22Rv1 (cell line): ENCODE data around the gene PFDN5.
"Not testable (repeated sequence)": the region's sequence is repeated elsewhere in the genome, so short reads cannot be mapped to it uniquely, and the experiment has no call there.

Experiments used
- H3K27ac ChIP-seq: fragments of 450-650 bp; 2 replicates; pipeline ENCODE4 v1.5.1; 2017
- ZFX ChIP-seq: fragments of 450-650 bp; IDR thresholded peaks from 2 replicates; pipeline ENCODE4 v1.6.1; 2017; ENCODE audit warnings: antibody characterized with exemption, borderline replicate concordance
- TF ChIP-seq, protein P1 (sequence below): fragments of 450-650 bp; IDR thresholded peaks from 2 replicates; pipeline ENCODE4 v1.5.1; 2017; ENCODE audit warnings: mild to moderate bottlenecking

The PFDN5 gene

DNA sequence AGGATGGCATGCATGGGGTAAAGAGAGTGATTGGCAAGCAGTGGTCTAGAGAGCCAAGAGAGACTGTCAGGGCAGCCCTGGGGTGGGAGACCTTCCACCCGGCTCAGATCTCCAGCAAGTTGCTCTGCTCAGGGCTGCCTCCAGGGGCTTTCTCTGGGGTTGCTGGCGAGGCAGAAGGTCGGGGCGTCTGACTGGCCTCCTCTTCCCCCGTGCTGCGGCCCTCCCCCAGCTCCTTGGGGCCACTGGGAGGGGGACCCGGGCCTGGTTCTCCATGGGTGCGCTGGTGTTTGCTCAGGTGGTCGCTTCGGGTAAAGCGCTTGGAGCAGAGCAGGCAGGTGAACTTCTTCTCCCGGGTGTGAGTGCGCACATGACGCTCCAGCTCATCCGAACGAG lies 32.7 kb downstream of the PFDN5 start:
- no peak for TF ChIP-seq ZFX
- no peak overlapping the region; the same call in 1 of the 2 replicates for H3K27ac ChIP-seq

DNA sequence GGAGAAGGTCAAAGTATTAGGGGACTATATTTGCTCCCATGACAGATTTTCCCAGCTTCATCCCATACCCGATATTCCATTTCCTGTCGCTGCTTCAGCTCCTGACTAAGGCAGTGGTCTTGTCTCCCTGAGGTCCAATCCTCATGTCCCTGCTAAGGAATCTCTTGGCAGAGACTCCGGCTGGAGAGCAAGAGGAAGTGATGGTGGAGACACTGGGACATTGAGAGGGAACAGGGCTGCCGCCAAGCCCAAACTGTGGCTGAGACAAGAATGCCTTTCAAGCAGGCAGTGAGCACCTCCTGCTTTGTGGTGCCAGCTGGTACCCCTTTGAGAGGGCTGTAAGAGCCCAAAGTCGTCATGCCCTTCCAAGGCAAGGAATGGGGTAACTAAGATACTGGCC lies 35.3 kb downstream of the PFDN5 start:
- no peak for TF ChIP-seq ZFX
- TF ChIP-seq, protein P1, sequence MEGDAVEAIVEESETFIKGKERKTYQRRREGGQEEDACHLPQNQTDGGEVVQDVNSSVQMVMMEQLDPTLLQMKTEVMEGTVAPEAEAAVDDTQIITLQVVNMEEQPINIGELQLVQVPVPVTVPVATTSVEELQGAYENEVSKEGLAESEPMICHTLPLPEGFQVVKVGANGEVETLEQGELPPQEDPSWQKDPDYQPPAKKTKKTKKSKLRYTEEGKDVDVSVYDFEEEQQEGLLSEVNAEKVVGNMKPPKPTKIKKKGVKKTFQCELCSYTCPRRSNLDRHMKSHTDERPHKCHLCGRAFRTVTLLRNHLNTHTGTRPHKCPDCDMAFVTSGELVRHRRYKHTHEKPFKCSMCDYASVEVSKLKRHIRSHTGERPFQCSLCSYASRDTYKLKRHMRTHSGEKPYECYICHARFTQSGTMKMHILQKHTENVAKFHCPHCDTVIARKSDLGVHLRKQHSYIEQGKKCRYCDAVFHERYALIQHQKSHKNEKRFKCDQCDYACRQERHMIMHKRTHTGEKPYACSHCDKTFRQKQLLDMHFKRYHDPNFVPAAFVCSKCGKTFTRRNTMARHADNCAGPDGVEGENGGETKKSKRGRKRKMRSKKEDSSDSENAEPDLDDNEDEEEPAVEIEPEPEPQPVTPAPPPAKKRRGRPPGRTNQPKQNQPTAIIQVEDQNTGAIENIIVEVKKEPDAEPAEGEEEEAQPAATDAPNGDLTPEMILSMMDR: no peak
- H3K27ac ChIP-seq: no peak overlapping the region

DNA sequence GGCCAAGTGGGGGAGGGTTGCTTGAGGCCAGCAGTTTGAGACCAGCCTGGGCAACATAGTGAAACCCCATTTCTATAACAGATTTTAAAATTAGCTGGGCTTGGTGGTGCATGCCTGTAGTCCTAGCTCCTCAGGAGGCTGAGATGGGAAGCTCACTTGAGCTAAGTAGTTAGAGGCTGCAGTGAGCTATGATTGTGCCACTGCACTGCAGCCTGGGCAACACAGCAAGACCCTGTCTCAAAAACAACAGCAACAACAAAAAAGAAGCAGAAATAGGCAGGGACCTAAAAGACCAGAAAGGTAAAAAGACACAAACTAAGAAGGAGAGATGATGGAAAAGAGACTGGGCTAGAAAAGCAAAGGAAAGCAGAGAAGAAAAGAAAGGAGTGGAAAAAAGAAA lies 37.0 kb downstream of the PFDN5 start:
- not testable (repeated sequence) for H3K27ac ChIP-seq

DNA sequence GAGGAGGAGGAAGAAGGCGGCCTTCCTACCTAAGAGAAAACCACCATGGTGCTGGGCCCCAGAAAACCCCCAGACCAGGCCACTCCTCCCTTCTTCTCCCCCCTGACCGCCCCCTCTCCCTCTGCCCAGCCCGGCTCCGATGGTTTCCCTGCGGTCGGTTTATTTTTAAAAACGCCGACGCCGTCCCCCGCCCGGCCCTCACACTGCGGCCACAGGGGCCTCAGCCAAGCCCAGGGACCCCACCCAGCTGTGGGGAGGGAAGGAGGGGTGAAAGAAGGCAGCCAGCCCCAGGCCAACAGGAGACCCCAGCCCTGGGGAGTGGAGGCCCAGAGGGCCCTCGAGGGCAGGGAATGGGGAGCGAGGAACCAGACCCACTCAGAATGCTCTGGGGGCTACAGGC lies 37.4 kb downstream of the PFDN5 start:
- TF ChIP-seq, protein P1: no peak
- TF ChIP-seq ZFX: no peak

DNA sequence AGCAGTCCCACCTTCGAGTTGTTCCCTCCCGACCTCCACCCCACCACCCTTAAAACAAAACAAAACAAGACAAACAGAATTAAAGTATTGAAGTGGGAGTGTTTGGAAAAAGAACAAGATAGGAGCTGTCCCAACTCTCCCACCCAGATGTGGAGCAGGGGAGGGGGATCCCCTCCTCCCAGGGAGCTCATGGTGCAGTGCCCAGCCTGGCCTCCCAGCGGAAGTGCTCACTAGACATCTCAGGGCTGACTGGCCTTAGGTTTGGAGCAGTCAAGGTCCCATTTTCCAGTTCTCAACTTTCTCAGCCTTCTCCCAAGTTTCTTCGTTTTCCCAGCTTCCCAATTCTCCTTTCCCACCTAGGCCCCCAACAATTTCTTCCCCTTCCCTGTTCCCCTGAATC lies 37.9 kb downstream of the PFDN5 start:
- TF ChIP-seq ZFX: no peak
- TF ChIP-seq, protein P1: no peak
- no peak overlapping the region for H3K27ac ChIP-seq

More for the DNA sequence above, 37.4 kb downstream of the PFDN5 start:
- no peak overlapping the region for H3K27ac ChIP-seq

DNA sequence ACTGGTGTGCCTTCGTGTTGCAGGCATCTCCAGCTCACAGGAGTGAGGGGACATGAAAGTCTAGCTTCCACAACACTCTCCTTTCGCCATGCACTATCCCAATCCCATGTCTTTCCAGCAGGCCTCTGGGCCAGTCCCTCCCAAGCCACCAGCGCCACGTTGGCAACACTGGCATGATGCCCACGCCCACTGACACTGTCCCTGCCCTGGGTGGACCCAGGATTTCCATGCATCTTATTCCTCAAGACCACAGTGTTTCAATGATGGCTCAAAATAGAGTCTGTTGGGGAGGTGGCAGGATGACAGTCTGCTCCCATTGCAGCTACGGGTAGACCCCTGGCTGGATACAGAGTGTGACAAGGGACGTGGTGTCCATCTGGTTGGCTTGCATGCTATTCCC lies 38.5 kb downstream of the PFDN5 start:
- TF ChIP-seq, protein P1: no peak
- TF ChIP-seq ZFX: no peak
- no peak overlapping the region for H3K27ac ChIP-seq

DNA sequence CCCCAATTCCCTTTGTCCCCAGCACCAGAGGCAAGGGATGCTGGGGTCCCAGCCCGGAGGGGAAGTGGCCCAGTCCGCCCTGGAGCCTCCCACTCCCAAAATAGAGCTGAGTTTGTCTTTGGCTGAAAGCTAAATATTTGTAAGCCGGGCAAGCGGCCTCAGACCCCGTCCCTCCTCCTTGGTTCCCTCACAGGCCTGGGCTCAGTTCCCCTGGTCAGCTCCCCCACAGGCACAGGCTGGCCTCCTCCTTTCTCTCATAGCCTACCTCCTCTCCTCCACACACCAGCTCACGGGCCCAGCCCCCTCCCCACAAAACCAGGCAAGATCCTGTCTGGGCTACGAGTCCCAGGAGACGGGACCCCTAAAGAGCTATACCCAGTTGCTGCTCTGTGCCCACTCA lies 39.5 kb downstream of the PFDN5 start:
- no peak overlapping the region for H3K27ac ChIP-seq
- no peak for TF ChIP-seq ZFX
- TF ChIP-seq, protein P1: no peak

DNA sequence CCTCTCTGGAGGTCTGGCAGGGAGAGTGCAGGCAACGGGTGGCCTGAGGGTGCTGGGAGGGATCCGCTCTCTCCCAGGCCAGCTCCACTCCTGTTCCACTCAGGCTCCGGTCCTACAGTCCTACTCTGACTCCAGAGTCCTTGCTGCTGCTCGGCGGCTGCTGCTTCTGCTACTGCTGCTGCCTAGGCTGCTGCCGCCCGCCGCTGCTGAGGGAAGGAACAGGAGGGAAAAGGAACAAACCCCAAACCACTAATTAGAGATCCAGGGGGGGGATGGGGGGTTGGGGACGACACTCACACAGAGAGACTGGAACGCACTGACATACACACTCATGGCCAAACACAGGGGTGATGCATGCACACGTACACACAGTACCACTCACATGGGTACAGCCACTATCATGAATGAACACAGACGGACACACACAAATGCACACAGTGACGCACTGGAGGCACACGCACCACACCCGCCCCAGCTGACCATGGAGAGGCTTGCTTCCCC lies 40.9 kb downstream of the PFDN5 start, which contains the start of gene SP7:
Gene SP7, minus strand, starts transcription at position 174 of the 501 bp plus-strand sequence. CDS start 708 bp downstream, outside the sequence.
- no peak within 1 kb of the TSS for H3K27ac ChIP-seq
- TF ChIP-seq, protein P1: no peak
- no peak for TF ChIP-seq ZFX
